Upper lobe of right lung (tissue), 1 donor: Measurements from ENCODE around the gene MRPL1. TPM values are rescaled to one million over a fixed set of nuclear protein-coding genes. Genes with fewer than 3 reads are reported as not detected.

ENCODE experiments used
- ATAC-seq: fragments of 200-7000 bp; cut with Tn5 transposase; one replicate; pipeline ENCODE4 v1.9.1; 2020; ENCODE audit warnings: mild to moderate bottlenecking, moderate library complexity
- DNase-seq: peaks from one replicate; pipeline ENCODE4 v3.0.0-alpha.2; 2020
- H3K27ac ChIP-seq: fragments of 200-600 bp; one replicate; pipeline ENCODE4 v1.8.0; 2022
- H3K27me3 ChIP-seq: fragments of 200-600 bp; one replicate; pipeline ENCODE4 v1.8.0; 2022; ENCODE audit warnings: mild to moderate bottlenecking
- H3K36me3 ChIP-seq: fragments of 200-600 bp; one replicate; pipeline ENCODE4 v1.8.0; 2022
- H3K4me1 ChIP-seq: fragments of 200-600 bp; one replicate; pipeline ENCODE4 v1.8.0; 2022
- H3K4me3 ChIP-seq: fragments of 200-600 bp; one replicate; pipeline ENCODE4 v1.8.0; 2022; ENCODE audit warnings: mild to moderate bottlenecking
- H3K9me3 ChIP-seq: fragments of 200-600 bp; one replicate; pipeline ENCODE4 v1.8.0; 2022
- intact Hi-C: fragments of 100-400 bp; cut with DNase I; formaldehyde crosslinking; loops from one replicate; pipeline ENCODE4 v1.11.0; 2022
- total RNA-seq: library from RNA; stranded (reverse); fragmentation: NEBNext Ultra II Directional; extraction: Animal tissue kit (Norgen Biotek cat#: 25700); gene quantifications from one replicate; pipeline ENCODE4 v1.2.1, GENCODE V29; 2021
- TF ChIP-seq, protein P1 (sequence below): fragments of 200-600 bp; IDR thresholded peaks from one replicate; pipeline ENCODE4 v1.8.0; 2022; ENCODE audit warnings: antibody characterized with exemption
- donor health status: DM: no; HTN: yes; CAD: no; lungs with severe emphysema.

Gene MRPL1
- total RNA-seq, 1 donor from 2014 or later: 17.6 TPM

GRCh38 chr4:77989968-77990367 lies 127.3 kb downstream of the MRPL1 start:
- Histone ChIP-seq H3K9me3 (no peaks in the 10 kb centered on the region), H3K27ac (no peak overlapping the region), H3K4me1 (no peaks in the 10 kb centered on the region), H3K27me3 (no peaks in the 10 kb centered on the region), H3K4me3 (no peak overlapping the region), H3K36me3 (no peaks in the 10 kb centered on the region)
- ATAC-seq: no peak
- no peak for DNase-seq
- TF ChIP-seq, protein P1, sequence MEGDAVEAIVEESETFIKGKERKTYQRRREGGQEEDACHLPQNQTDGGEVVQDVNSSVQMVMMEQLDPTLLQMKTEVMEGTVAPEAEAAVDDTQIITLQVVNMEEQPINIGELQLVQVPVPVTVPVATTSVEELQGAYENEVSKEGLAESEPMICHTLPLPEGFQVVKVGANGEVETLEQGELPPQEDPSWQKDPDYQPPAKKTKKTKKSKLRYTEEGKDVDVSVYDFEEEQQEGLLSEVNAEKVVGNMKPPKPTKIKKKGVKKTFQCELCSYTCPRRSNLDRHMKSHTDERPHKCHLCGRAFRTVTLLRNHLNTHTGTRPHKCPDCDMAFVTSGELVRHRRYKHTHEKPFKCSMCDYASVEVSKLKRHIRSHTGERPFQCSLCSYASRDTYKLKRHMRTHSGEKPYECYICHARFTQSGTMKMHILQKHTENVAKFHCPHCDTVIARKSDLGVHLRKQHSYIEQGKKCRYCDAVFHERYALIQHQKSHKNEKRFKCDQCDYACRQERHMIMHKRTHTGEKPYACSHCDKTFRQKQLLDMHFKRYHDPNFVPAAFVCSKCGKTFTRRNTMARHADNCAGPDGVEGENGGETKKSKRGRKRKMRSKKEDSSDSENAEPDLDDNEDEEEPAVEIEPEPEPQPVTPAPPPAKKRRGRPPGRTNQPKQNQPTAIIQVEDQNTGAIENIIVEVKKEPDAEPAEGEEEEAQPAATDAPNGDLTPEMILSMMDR: no peak
- intact Hi-C loops: no loop called here

GRCh38 chr4:77990456-77990855 lies 127.8 kb downstream of the MRPL1 start:
- no peaks in the 10 kb centered on the region for H3K27me3 ChIP-seq
- no peaks in the 10 kb centered on the region for H3K9me3 ChIP-seq
- H3K4me1 ChIP-seq: no peaks in the 10 kb centered on the region
- ATAC-seq (no peak), DNase-seq (no peak)
- H3K27ac ChIP-seq: no peak overlapping the region
- intact Hi-C loops: no loop called here
- H3K4me3 ChIP-seq: no peak overlapping the region
- no peaks in the 10 kb centered on the region for H3K36me3 ChIP-seq
- TF ChIP-seq, protein P1: no peak

DNA sequence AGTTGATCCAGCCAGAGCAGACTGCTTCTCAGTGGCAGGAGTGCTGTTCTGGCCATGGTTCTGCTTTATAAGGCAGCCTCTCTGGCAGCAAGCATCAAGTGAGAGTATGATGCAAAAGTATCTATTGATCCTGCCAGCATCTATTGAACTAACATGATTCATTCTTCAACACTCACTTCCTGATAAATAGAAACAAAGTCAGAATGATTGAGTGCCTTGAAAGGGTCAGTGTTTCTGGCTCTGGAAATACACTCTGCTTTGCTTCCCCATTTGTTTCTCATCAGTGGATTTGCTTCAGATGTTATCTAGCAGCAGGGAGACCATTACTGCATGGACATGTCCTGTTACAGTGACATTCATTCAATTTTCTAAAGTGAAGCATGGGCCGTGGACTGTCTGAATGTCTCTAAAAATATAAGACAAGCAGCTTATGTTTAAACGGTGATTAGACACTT lies 128.3 kb downstream of the MRPL1 start:
- H3K4me3 ChIP-seq: no peak overlapping the region
- intact Hi-C loops: no loop called here
- H3K9me3 ChIP-seq: no peaks in the 10 kb centered on the region
- H3K4me1 ChIP-seq: no peaks in the 10 kb centered on the region
- no peak for DNase-seq
- H3K27me3 ChIP-seq: no peaks in the 10 kb centered on the region
- no peaks in the 10 kb centered on the region for H3K36me3 ChIP-seq
- TF ChIP-seq, protein P1: no peak
- H3K27ac ChIP-seq: no peak overlapping the region
- no peak for ATAC-seq

DNA sequence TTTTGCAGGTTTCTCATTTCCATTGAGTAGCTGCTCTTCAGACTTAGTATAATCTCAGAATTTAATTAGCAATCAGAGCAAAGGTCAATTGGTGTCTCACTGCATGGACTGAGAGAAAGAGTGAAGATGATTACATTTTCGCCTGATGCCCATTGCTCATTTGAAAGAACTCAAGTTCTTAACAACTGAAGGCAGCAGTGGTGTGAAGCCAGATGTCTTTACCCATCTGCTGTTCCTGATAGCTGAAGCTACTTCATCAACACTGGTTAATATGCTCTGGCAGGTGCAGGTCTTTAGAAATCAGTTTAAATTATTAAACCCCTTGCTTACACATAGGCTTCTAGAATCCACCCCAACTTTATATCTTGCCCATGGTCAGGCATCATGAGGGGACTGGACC lies 130.0 kb downstream of the MRPL1 start:
- Histone ChIP-seq H3K27me3 (no peaks in the 10 kb centered on the region), H3K36me3 (no peaks in the 10 kb centered on the region), H3K27ac (no peak overlapping the region), H3K4me1 (no peaks in the 10 kb centered on the region), H3K4me3 (no peak overlapping the region), H3K9me3 (no peaks in the 10 kb centered on the region)
- intact Hi-C loops: no loop called here
- ATAC-seq (no peak), DNase-seq (no peak)
- TF ChIP-seq, protein P1: no peak

DNA sequence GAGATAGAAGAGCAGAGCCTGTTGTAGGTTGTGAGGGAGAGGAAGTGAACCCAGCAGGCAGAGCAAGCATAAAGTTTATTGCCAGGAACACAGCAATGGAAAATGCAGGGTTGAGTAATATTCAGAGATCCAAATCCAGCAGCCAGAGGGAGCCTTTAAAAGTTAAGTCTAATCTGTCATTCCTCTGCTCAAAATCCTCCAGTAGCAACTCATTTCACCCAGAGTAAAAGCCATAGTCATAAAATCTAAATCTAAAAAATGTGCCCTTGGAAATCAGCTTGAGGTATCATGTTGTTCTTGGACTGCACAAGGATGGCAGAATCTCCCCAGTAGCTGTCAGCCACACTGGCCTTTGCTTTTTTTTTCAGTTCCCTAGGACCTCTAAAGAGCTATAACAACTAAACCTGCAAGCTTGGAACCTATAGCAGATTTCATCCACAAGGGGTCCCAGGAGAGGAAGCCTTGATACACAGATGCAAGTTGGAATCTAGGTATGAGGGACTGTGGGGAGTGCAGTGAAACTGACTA lies 131.6 kb downstream of the MRPL1 start:
- H3K4me1 ChIP-seq: no peaks in the 10 kb centered on the region
- no peaks in the 10 kb centered on the region for H3K27me3 ChIP-seq
- no peak overlapping the region for H3K27ac ChIP-seq
- peak; percentile 83 for ATAC-seq
- TF ChIP-seq, protein P1: peak; percentile 56
- DNase-seq: no peak
- intact Hi-C loops: no loop called here
- H3K36me3 ChIP-seq: no peaks in the 10 kb centered on the region
- H3K4me3 ChIP-seq: no peak overlapping the region
- no peaks in the 10 kb centered on the region for H3K9me3 ChIP-seq

GRCh38 chr4:77996076-77996475 lies 133.4 kb downstream of the MRPL1 start:
- TF ChIP-seq, protein P1: no peak
- H3K4me3 ChIP-seq: no peak overlapping the region
- intact Hi-C loops: no loop called here
- ATAC-seq (no peak), DNase-seq (no peak)
- no peaks in the 10 kb centered on the region for H3K9me3 ChIP-seq
- no peaks in the 10 kb centered on the region for H3K36me3 ChIP-seq
- H3K27me3 ChIP-seq: no peaks in the 10 kb centered on the region
- no peaks in the 10 kb centered on the region for H3K4me1 ChIP-seq
- H3K27ac ChIP-seq: no peak overlapping the region
